HG03039 (cell line): ENCODE results near the gene SPATA31D3.
"Not testable (repeated sequence)": the region's sequence is repeated elsewhere in the genome, so short reads cannot be mapped to it uniquely, and the experiment has no call there.

Source experiments
- ATAC-seq: cut with Tn5 transposase; IDR thresholded peaks from one replicate; pipeline ENCODE4 v1.9.1; 2021; ENCODE audit warnings: mild to moderate bottlenecking, moderate library complexity; ENCODE audit not compliant: unreplicated experiment

The SPATA31D3 gene

GRCh38 chr9:81976351-81976750 is 33.1 kb downstream of the SPATA31D3 start:
- ATAC-seq, result no peak

DNA sequence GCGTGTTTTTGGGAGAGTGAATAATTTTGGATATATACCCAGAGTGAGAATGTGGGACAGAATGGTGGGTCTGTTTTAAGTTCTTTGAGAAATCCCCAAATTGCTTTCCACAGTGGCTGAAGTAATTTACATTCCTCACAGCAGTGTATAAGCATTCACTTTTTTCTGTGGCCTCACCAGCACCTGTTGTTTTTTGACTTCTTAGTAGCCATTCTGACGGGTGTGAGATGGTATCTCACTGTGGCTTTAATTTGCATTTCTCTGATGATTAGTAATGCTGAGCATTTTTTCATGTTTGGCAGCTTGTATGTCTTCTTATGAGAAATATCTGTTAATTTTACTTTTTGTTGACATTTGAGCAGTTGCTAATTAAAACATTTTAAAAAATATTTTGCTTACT is 35.9 kb downstream of the SPATA31D3 start:
- ATAC-seq, result no peak

- no peak for ATAC-seq
Observed at GRCh38 chr9:81980568-81980967, 37.3 kb downstream of the SPATA31D3 start.

GRCh38 chr9:81981883-81982282 is 38.6 kb downstream of the SPATA31D3 start:
- ATAC-seq, result no peak

DNA sequence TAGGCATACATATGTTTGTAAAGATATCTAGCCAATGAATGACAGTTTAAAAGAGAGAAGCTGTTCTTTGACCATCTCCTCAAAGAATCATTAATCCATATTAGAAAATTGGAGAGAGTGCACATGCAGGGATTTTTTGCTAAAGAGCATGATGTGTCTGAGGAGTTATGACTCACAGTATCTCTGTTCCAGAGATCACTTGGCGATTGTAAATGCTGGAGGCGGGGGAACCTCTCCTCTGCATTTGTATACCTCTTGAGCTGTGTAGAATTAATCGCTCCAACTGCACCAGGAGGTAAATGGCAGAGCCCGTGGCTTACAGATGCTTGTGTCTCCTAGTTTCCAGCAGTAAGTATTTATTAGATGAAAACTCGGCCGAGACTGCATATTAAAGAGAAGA is 41.6 kb downstream of the SPATA31D3 start:
- ATAC-seq, result no peak

DNA sequence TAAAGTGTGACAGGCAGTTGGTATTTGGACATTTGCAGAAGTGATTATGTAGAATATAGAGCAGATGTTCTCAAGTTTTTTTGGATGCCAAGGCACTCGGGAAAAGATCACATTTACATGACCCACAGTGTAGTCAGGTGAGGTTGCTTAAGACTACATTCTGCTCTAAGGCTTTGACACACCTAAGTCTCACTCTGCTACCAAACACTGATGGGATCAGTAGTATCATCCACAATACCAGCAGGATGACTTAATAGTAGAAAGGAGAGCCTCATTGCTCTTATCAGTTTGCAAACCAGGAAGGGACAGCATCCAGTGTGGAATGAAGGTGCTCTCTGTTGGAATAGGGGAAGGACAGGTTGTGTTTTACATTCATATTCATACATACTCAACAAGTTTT is 42.8 kb downstream of the SPATA31D3 start:
- ATAC-seq, result no peak

GRCh38 chr9:81988472-81988871 is 45.2 kb downstream of the SPATA31D3 start, which contains the start of gene SPATA31D1:
SPATA31D1 (plus strand) TSS chr9:81988772; CDS start chr9:81988819, 47 bp downstream.
- ATAC-seq, result not testable (repeated sequence)

DNA sequence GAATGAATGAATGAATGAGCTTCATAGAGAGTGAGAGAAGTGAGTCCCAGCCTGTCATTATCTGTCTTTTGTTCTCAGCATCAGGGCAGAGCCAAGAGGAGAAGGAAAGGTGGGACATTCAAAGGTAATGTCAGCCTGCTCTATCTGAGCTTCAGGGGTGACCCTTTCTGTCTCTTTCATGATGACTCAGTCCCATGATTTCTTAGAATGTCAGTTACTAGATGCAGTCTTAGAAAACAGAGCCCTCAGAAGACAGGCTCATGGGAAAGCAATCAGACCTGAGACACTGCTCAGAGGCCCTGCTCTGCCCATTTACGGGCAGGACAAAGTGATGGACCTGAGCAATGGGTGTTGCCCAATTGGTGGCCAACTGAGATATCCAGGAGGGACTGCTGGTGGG is 46.4 kb downstream of the SPATA31D3 start:
- no peak for ATAC-seq

GRCh38 chr9:81993656-81994055 is 50.4 kb downstream of the SPATA31D3 start:
- ATAC-seq, result no peak
